ENCODE data around the gene EID3. TPM values are rescaled to one million over a fixed set of nuclear protein-coding genes. Genes with fewer than 3 reads are reported as not detected.

The EID3 gene
- total RNA-seq, 2 experiments from 2014 or later = 5.8 to 6.9 TPM

- H3K4me1 Mint-ChIP-seq = no peaks in the 10 kb centered on the region
- DNase-seq = no peak
- no peak overlapping the region for H3K4me3 Mint-ChIP-seq
- peaks cover 40% of the 10 kb centered on the region for H3K36me3 Mint-ChIP-seq (ENCODE audit: low read depth)
- H3K27me3 Mint-ChIP-seq = no peaks in the 10 kb centered on the region
- ChIA-PET POLR2A (no interaction called here), CTCF (interaction anchor here (1.3 to 1.8 kb wide), 2 partner anchors 7 to 30 kb away, joined by 3 to 6 read pairs; no protein-coding TSS in a partner anchor)
- H3K27ac Mint-ChIP-seq = no peak overlapping the region
- no peaks in the 10 kb centered on the region for H3K9me3 Mint-ChIP-seq
Measured at GRCh38 chr12:104336115-104336514, 32.6 kb downstream of the EID3 start.

GRCh38 chr12:104337030-104337558 lies 33.6 kb downstream of the EID3 start:
- CTCF ChIA-PET = interaction anchor here (1.2 to 1.3 kb wide), 4 partner anchors 10 to 29 kb away, joined by 3 to 4 read pairs (median 3); no protein-coding TSS in a partner anchor
- DNase-seq = no peak
- H3K27me3 Mint-ChIP-seq = no peaks in the 10 kb centered on the region
- POLR2A ChIA-PET = no interaction called here
- H3K4me3 Mint-ChIP-seq = no peak overlapping the region
- no peaks in the 10 kb centered on the region for H3K9me3 Mint-ChIP-seq
- no peak overlapping the region for H3K27ac Mint-ChIP-seq
- peaks cover 44% of the 10 kb centered on the region for H3K36me3 Mint-ChIP-seq (ENCODE audit: low read depth)
- H3K4me1 Mint-ChIP-seq = no peaks in the 10 kb centered on the region

GRCh38 chr12:104339663-104340062 lies 36.1 kb downstream of the EID3 start:
- Mint-ChIP-seq H3K4me3 (no peak overlapping the region), H3K27me3 (no peaks in the 10 kb centered on the region), H3K27ac (no peak overlapping the region), H3K4me1 (peaks cover 3% of the 10 kb centered on the region), H3K36me3 (ENCODE audit: low read depth) (peaks cover 47% of the 10 kb centered on the region), H3K9me3 (no peaks in the 10 kb centered on the region)
- CTCF ChIA-PET = interaction anchor here (0.9 to 1.4 kb wide), 5 partner anchors 12 to 125 kb away, joined by 3 to 7 read pairs (median 5); no protein-coding TSS in a partner anchor
- POLR2A ChIA-PET = interaction anchor here (0.6 kb wide), 1 partner anchor 27 kb away, joined by 5 read pairs; no protein-coding TSS in a partner anchor
- no peak for DNase-seq

- DNase-seq = no peak
- Mint-ChIP-seq H3K4me3 (no peak overlapping the region), H3K4me1 (peaks cover 3% of the 10 kb centered on the region), H3K27me3 (no peaks in the 10 kb centered on the region), H3K27ac (no peak overlapping the region), H3K36me3 (ENCODE audit: low read depth) (peaks cover 47% of the 10 kb centered on the region), H3K9me3 (no peaks in the 10 kb centered on the region)
- ChIA-PET POLR2A (no interaction called here), CTCF (interaction anchor here (1.0 to 1.4 kb wide), 3 partner anchors 12 to 23 kb away, joined by 3 to 7 read pairs (median 5); no protein-coding TSS in a partner anchor)
Measured at GRCh38 chr12:104340177-104340576, 36.6 kb downstream of the EID3 start.

DNA sequence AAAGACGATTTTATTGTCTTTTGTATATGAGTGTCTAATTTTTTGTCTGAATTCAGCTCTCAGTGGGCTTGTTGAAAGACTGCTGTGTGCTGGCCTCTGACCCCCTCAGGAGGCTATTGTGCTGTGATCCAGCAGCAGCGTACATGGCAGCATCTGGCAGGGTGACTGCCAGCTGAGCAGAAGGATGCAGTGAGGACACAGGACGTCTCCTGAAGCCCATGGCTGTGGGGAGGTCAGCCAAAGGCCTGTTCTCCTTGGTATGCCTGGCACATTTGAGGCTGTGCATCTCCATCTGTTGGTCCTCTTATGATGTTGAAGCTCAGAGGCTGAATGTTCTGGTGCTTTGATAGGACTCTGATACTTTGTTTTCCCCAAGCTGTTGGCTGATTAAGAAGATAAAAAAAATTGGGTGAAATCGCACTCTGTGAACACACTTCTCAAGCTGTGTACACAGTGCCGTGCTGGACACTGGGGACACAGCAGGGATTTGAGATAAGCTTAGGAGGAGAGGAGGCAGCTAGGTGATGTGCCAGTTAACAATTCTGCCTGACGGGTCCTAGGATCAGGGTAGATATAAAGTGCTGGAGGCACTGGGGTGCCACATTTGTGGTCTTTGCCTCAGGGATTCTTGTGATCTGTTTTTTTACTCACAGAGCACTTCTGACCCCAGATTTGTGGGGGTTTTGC lies 37.5 kb downstream of the EID3 start:
- POLR2A ChIA-PET = no interaction called here
- CTCF ChIA-PET = interaction anchor here (0.6 to 1.9 kb wide), 4 partner anchors 16 to 691 kb away, joined by 3 to 5 read pairs (median 3); no protein-coding TSS in a partner anchor

GRCh38 chr12:104342147-104342546 lies 38.6 kb downstream of the EID3 start:
- H3K36me3 Mint-ChIP-seq (ENCODE audit: low read depth) = peaks cover 43% of the 10 kb centered on the region

More for the DNA sequence above, 37.5 kb downstream of the EID3 start:
- H3K36me3 Mint-ChIP-seq (ENCODE audit: low read depth) = peaks cover 49% of the 10 kb centered on the region
- H3K4me1 Mint-ChIP-seq = peaks cover 3% of the 10 kb centered on the region
- no peak overlapping the region for H3K4me3 Mint-ChIP-seq
- H3K9me3 Mint-ChIP-seq = no peaks in the 10 kb centered on the region
- DNase-seq = no peak
- H3K27me3 Mint-ChIP-seq = no peaks in the 10 kb centered on the region
- no peak overlapping the region for H3K27ac Mint-ChIP-seq

GRCh38 chr12:104342635-104343249 lies 39.2 kb downstream of the EID3 start:
- peaks cover 45% of the 10 kb centered on the region for H3K36me3 Mint-ChIP-seq (ENCODE audit: low read depth)
- ChIA-PET POLR2A (no interaction called here), CTCF (interaction anchor here (1.9 kb wide), 2 partner anchors 8 to 14 kb away, joined by 5 to 6 read pairs; no protein-coding TSS in a partner anchor)
- H3K9me3 Mint-ChIP-seq = no peaks in the 10 kb centered on the region
- H3K27ac Mint-ChIP-seq = no peak overlapping the region
- H3K4me1 Mint-ChIP-seq = peaks cover 3% of the 10 kb centered on the region
- H3K4me3 Mint-ChIP-seq = no peak overlapping the region
- DNase-seq = no peak
- H3K27me3 Mint-ChIP-seq = no peaks in the 10 kb centered on the region

More at GRCh38 chr12:104342147-104342546, 38.6 kb downstream of the EID3 start:
- POLR2A ChIA-PET = no interaction called here
- CTCF ChIA-PET = interaction anchor here (1.9 kb wide), 1 partner anchor 14 kb away, joined by 5 read pairs; no protein-coding TSS in a partner anchor
- Mint-ChIP-seq H3K27ac (no peak overlapping the region), H3K4me3 (no peak overlapping the region), H3K4me1 (peaks cover 3% of the 10 kb centered on the region), H3K9me3 (no peaks in the 10 kb centered on the region), H3K27me3 (no peaks in the 10 kb centered on the region)
- no peak for DNase-seq

- Mint-ChIP-seq H3K36me3 (ENCODE audit: low read depth) (peaks cover 49% of the 10 kb centered on the region), H3K27ac (no peak overlapping the region), H3K9me3 (no peaks in the 10 kb centered on the region), H3K4me3 (no peak overlapping the region), H3K4me1 (peaks cover 3% of the 10 kb centered on the region), H3K27me3 (no peaks in the 10 kb centered on the region)
- CTCF ChIA-PET = interaction anchor here (1.2 to 1.9 kb wide), 2 partner anchors 9 to 10 kb away, joined by 3 to 6 read pairs; no protein-coding TSS in a partner anchor
- DNase-seq = no peak
- POLR2A ChIA-PET = no interaction called here
Measured at GRCh38 chr12:104344682-104345081, 41.1 kb downstream of the EID3 start.

DNA sequence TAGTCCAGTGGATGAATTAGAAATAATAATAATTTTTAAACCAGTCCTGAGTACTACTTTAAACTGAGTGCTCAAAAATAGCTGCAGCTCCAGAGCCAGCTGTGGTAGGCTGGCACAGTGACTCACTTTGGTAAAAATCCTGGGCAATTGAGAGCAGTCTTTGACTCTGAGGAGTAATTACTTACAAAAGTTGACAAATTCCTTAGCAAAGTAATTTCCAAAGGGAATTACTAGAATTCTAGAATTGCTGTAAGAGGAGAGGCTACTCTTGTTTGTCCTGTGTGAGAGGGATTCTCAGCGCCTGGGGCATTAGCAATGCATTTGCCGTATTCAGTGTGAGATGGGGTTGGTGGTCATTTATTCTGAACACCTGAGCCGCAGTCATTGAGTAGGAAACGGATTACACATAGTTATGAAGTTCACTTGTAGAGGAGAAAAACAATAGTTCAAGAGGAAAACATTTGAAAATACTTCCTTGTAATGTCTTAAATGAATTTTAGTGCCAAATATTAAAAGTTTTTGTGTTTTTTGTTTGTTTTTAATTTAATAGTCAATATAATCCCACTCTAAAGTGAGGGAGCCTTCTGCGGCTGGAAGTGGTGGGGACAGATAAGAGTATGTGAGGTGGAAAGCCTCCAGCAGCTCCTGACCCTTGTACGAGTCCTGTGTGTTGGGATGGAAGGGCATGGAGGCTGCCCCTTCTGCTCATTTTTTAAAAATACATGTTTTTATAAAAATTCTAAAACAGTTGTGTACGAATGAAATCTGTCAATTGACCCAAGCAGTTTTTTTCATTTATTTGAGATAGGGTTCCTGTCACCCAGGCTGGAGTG lies 41.9 kb downstream of the EID3 start:
- no peak overlapping the region for H3K27ac Mint-ChIP-seq
- ChIA-PET CTCF (interaction anchor here (1.2 kb wide), 1 partner anchor 9 kb away, joined by 3 read pairs; no protein-coding TSS in a partner anchor), POLR2A (no interaction called here)
- DNase-seq = no peak
- no peaks in the 10 kb centered on the region for H3K27me3 Mint-ChIP-seq
- H3K4me1 Mint-ChIP-seq = peaks cover 3% of the 10 kb centered on the region
- H3K9me3 Mint-ChIP-seq = no peaks in the 10 kb centered on the region
- no peak overlapping the region for H3K4me3 Mint-ChIP-seq
- peaks cover 42% of the 10 kb centered on the region for H3K36me3 Mint-ChIP-seq (ENCODE audit: low read depth)

GRCh38 chr12:104347374-104348075 lies 44.0 kb downstream of the EID3 start:
- ChIA-PET POLR2A (no interaction called here), CTCF (interaction anchor here (1.2 kb wide), 1 partner anchor 10 kb away, joined by 3 read pairs; no protein-coding TSS in a partner anchor)
- no peak overlapping the region for H3K4me3 Mint-ChIP-seq
- no peak overlapping the region for H3K27ac Mint-ChIP-seq
- no peak for DNase-seq
- H3K9me3 Mint-ChIP-seq = no peaks in the 10 kb centered on the region
- H3K4me1 Mint-ChIP-seq = peaks cover 3% of the 10 kb centered on the region
- peaks cover 34% of the 10 kb centered on the region for H3K36me3 Mint-ChIP-seq (ENCODE audit: low read depth)
- H3K27me3 Mint-ChIP-seq = no peaks in the 10 kb centered on the region

DNA sequence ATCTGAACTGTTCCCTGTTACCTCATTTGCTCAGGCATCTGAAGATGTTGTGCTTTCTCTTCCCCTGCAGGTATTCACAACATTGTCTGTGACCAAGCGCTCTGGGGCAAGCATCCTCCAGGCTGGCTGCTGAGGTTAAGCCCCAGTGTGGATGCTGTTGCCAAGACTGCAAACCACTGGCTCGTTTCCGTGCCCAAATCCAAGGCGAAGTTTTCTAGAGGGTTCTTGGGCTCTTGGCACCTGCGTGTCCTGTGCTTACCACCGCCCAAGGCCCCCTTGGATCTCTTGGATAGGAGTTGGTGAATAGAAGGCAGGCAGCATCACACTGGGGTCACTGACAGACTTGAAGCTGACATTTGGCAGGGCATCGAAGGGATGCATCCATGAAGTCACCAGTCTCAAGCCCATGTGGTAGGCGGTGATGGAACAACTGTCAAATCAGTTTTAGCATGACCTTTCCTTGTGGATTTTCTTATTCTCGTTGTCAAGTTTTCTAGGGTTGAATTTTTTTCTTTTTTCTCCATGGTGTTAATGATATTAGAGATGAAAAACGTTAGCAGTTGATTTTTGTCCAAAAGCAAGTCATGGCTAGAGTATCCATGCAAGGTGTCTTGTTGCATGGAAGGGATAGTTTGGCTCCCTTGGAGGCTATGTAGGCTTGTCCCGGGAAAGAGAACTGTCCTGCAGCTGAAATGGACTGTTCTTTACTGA lies 44.9 kb downstream of the EID3 start:
- Mint-ChIP-seq H3K27ac (no peak overlapping the region), H3K27me3 (no peaks in the 10 kb centered on the region), H3K4me3 (no peak overlapping the region), H3K9me3 (no peaks in the 10 kb centered on the region), H3K4me1 (no peaks in the 10 kb centered on the region), H3K36me3 (ENCODE audit: low read depth) (peaks cover 28% of the 10 kb centered on the region)
- no peak for DNase-seq
- POLR2A ChIA-PET = no interaction called here
- CTCF ChIA-PET = interaction anchor here (1.2 kb wide), 1 partner anchor 11 kb away, joined by 3 read pairs; no protein-coding TSS in a partner anchor
